HG02943 (cell line): ENCODE data around the gene PCSK4.
"Not testable (repeated sequence)": the region's sequence is repeated elsewhere in the genome, so short reads cannot be mapped to it uniquely, and the experiment has no call there.

Experiments
- ATAC-seq: cut with Tn5 transposase; IDR thresholded peaks from one replicate; pipeline ENCODE4 v1.9.1; 2021; ENCODE audit warnings: mild to moderate bottlenecking, low read depth, moderate library complexity; ENCODE audit not compliant: unreplicated experiment

Gene PCSK4

DNA sequence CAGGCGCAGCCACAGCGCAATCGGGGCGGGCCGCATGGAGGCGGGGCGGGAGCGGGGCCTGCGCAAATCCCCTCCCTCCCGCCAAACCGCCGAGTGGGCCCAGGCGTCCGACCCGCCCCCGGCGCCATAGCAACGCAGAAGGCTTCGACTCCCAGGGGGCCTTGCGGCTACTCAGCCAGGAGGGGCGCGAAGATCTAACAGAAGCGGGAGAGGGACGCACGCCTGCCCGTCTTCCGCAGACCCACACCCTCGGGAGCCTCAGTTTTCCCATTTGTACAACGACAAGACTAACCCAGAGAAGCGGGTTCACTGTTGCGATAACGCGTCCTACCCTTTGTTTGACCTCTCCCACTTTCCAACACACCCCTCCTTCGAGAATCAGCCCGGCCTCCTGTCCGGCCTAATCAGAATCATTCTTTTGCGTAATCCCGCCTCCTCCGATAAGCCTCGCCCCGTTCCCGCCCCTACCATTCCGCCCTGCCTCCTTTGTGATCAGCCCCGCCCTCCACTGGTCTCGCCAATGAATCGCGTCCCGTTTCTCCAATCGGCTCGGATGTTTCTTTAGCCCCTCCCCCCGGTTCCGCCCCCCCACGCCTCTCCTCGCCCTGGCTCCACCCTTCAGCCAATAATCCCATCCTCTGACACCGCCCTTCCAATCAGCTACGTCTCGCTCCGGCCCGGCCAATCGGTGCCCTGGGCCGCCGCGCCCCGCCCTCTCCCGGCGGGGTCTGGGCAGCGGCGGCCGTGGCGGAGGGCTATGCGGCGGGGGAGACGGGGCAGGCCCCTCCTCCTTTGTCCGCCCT, at the start of gene PCSK4:
PCSK4 (minus strand) TSS at position 40 of the 803 bp plus-strand sequence; CDS start at position 36, 4 bp downstream.
- ATAC-seq: peak; percentile 73

GRCh38 chr19:1539749-1540148, 49.6 kb upstream of the PCSK4 start:
- ATAC-seq: not testable (repeated sequence)

- no peak for ATAC-seq
Observed at GRCh38 chr19:1538978-1539377, 48.8 kb upstream of the PCSK4 start.

- not testable (repeated sequence) for ATAC-seq
Observed at GRCh38 chr19:1535699-1536098, 45.5 kb upstream of the PCSK4 start.

DNA sequence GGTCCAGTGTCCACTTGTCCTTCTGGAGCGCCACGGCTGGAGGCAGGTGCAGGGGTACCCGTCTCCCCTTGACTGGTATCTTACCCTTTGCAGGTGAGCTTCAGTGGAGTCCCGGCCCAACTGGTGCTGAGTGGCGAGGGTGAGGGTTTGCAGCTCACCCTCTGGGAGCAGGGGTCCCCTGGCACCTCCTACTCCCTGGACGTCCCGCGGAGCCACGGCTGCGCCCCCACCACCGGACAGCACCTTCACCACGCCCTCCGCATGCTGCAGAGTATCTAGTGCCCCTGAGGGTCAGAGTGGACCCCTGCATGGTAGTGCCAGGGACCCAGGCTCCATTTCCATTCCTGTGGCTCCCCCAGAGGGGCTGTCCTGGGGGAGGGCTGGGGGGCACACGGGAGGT, 44.8 kb upstream of the PCSK4 start:
- no peak for ATAC-seq

GRCh38 chr19:1533510-1534150, 43.5 kb upstream of the PCSK4 start:
- ATAC-seq: no peak

- ATAC-seq: no peak
Observed at GRCh38 chr19:1532003-1532402, 41.9 kb upstream of the PCSK4 start.

DNA sequence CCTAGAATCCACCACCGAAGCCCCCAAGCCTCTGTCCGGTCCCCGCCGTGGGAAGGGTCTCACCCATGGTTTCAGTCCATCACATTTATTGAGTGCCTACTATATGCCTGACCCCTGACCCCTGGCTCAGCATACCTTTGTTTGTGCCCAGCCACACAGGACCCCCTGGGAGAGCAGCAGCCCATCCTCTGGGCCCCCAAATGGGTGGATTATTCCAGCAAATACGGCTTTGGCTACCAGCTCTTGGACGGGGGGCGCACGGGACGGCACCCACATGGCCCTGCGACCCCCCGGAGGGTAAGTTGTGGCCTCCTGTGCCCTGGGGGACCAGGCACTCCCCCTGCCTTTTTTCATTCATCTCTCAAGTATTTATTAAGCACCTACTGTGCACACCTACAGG, 41.4 kb upstream of the PCSK4 start:
- no peak for ATAC-seq

GRCh38 chr19:1530856-1531255, 40.7 kb upstream of the PCSK4 start:
- ATAC-seq: not testable (repeated sequence)

DNA sequence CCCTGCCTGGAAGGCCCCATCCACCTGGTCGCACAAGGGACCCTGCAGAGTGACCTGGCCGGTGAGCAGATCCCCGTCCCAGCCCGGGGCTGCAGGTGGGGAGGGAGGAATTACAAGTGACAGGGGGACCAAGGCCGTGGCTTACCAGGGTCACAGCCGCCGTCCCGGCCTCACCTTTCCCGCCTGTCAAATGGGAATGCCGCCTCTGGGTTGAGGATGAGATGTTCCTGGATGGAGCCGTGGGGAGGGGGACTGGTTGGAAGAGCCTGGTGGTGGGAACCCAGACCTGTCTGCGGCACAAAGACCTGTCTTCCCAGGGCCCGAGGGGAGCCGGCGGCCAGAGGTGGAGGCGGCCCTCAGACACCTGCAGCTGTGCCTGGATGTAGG, 39.3 kb upstream of the PCSK4 start:
- no peak for ATAC-seq

GRCh38 chr19:1528596-1529429, 38.7 kb upstream of the PCSK4 start:
- no peak for ATAC-seq

DNA sequence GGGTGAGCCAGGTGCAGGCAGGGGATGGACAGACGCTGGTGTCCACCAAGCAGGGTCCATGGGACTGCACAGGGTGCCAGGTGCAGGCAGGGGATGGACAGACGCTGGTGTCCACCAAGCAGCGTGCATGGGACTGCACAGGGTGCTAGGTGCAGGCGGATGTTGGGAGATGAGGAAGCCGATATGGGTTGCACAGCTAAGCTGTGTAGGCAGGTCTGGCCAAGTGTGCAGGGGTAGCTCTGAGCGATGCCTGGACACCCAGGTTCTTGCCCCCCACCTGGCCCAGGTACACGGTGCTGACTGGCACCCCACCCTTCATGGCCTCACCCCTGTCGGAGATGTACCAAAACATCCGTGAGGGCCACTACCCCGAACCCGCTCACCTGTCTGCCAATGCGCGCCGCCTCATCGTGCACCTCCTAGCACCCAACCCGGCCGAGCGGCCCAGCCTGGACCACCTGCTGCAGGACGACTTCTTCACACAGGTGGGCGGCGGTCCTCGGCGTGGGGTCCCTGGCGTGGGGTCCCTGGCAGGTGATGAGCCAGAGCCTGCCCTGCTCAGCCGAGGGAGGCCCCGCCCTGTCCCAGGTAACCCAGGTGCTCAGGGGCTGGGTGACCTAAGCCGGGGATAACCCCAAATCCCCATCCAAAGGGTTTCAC, 37.6 kb upstream of the PCSK4 start:
- no peak for ATAC-seq

DNA sequence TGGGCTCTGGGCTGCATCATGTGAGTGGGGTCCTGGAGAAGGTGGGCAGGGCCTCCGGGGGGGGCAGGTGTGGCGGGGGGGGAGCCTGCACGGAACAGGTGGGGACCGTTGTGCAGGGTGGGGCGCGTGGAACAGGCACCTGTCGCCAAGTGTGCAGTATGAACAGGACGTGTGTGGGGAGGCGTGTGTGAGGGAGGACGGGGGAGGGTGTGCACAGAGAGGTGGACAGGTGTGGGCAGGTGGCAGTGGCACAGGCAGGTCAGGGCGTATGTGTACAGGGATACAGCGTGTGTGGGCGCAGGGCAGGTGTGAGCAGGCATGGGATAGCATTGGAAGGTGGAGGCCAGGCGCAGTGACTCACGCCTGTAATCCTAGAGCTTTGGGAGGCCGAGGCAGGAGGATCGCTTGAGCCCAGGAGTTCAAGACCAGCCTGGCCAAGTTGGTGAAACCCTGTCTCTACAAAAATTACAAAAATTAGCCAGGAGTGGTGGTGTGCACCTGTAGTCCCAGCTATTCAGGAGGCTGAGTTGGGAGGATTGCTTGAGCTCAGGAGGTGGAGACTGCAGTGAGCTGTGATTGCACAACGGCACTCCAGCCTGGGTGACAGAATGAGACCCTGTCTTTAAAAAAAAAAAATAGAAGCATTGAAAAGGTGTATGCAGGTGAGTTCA, 37.0 kb upstream of the PCSK4 start:
- no peak for ATAC-seq

GRCh38 chr19:1526066-1526778, 36.1 kb upstream of the PCSK4 start:
- no peak for ATAC-seq

GRCh38 chr19:1525343-1525742, 35.2 kb upstream of the PCSK4 start:
- ATAC-seq: no peak

DNA sequence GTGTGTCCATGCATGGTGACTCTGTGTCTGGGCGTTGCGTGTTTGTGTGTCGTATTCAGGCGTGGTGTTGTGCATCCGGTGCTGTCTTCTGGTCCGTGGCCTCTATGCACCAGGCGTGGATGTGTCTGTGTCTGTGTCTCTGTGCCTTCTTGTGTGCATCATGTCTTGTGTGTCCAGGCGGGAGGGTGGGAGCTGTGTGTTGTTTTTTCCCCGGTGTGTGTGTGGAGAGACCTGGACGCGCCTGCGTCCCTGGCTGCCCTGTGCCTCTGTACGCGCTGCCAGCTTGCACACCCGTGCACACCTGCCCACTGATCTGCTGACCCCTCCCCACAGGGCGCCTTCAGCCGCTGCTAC, 34.8 kb upstream of the PCSK4 start:
- ATAC-seq: no peak

DNA sequence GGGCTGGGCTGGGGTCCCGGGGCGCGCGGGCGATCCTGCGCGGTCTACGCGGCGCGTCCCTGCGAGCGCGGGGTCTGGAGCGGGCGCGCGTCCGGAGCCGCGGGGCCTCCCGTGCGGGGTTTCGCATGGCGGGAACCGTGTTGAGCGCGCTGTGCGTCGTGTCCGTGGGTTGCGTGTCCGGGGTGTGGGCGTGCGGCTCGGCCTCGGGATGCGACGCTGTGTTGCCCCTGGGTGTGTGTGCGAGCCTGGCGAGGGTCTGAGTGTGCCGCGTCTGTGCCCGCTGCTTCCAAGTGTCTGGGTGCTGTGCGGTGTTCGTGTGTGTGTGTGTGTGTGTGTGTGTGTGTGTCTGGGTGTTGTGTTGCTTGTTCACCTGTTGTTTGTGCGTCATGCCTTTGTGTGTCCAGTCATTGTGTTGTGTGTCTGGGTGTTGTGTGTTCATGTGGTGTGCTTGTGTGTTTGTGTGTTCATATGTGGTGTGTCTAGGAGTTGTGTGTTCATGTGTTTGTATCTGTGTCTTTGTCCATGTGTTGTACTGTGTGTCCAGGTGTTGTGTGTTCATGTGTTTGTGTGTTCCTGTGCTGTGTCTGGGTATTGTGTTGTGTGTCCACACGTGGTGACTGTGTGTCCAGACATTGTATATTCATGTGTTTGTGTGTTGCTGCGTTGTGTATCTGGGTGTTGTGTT, 34.3 kb upstream of the PCSK4 start:
- ATAC-seq: no peak

DNA sequence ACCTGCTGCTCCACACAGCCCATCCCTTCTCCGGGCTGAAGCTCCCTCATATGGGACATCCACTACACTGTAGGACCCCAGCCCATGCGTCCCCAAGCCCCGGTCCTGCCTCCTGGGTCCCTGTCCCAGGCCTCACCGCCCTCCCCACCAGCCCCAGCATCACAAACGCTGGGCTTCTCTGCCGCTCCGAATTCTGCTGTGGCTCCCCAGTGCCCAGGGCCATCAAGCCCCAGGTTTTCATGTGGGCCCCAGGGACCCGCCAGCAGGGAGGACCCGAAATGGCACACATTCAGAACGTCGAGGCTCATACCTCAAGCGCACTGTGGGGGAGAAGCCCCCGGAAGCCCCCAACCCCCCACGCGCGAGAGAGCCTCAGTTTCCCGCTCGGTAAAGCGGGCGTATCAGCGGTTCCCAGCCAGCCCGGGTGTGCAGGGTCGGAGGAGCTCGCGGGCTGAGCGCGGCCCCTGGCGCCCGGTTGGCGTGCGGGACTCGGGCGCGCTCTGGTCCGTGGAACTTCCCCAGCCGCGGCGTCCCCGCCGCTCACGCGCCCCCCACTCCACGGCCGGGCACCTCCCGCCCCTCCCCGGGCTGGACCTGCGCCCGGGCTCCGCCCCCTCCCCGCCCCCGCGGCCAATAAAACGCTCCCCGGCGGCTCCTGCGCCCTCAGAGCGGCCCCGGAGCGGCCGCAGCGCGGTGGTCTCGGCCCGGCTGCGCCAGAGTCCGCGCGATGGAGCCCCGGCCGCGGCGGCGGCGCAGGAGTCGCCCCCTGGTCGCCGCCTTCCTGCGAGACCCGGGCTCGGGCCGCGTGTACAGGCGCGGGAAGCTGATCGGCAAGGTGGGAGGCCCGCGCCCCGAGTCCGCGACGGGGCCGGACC, 33.5 kb upstream of the PCSK4 start, which contains the start of gene PLK5:
PLK5 (plus strand) TSS at position 666 of the 875 bp plus-strand sequence. CDS start 2,920 bp downstream, outside the sequence.
- ATAC-seq: no peak
